Stimulated activated CD8-positive, alpha-beta memory T cell treated with anti-CD3 and anti-CD28 coated beads, Interleukin-15, amount 100 ng/mL, for 4 hours (primary cell): ENCODE data around the gene ACOXL.
"Not testable (repeated sequence)": the region's sequence is repeated elsewhere in the genome, so short reads cannot be mapped to it uniquely, and the experiment has no call there.

Source experiments
- DNase-seq, 2 donors: peaks; one replicate each; pipeline ENCODE4 v3.0.0-alpha.2; 2020; ENCODE audit warnings: low read depth in 2 of 2

The ACOXL gene

GRCh38 chr2:111041398-111042202 lies 309.2 kb downstream of the ACOXL start:
- no peak for DNase-seq

- DNase-seq = no peak
Observed at GRCh38 chr2:111042261-111042660, 309.9 kb downstream of the ACOXL start.

GRCh38 chr2:111042772-111043771 lies 310.7 kb downstream of the ACOXL start:
- no peak for DNase-seq

- DNase-seq = no peak
Observed at GRCh38 chr2:111044066-111044465, 311.7 kb downstream of the ACOXL start.

GRCh38 chr2:111045236-111045635 lies 312.9 kb downstream of the ACOXL start:
- not testable (repeated sequence) for DNase-seq

GRCh38 chr2:111045771-111046444 lies 313.5 kb downstream of the ACOXL start:
- DNase-seq = no peak

GRCh38 chr2:111046670-111047069 lies 314.3 kb downstream of the ACOXL start:
- DNase-seq = no peak

GRCh38 chr2:111048856-111049768 lies 316.7 kb downstream of the ACOXL start:
- no peak for DNase-seq

- DNase-seq = no peak
Observed at GRCh38 chr2:111049792-111050640, 317.6 kb downstream of the ACOXL start.

- no peak for DNase-seq
Observed at GRCh38 chr2:111050701-111051376, 318.5 kb downstream of the ACOXL start.

- no peak for DNase-seq
Observed at GRCh38 chr2:111052621-111053020, 320.2 kb downstream of the ACOXL start.

GRCh38 chr2:111053266-111053665 lies 320.9 kb downstream of the ACOXL start:
- DNase-seq = no peak

GRCh38 chr2:111053825-111054515 lies 321.6 kb downstream of the ACOXL start:
- DNase-seq = no peak

GRCh38 chr2:111054791-111055691 lies 322.7 kb downstream of the ACOXL start:
- DNase-seq = no peak

- DNase-seq = no peak
Observed at GRCh38 chr2:111055735-111056134, 323.4 kb downstream of the ACOXL start.

- no peak for DNase-seq
Observed at GRCh38 chr2:111057045-111057444, 324.7 kb downstream of the ACOXL start.

- no peak for DNase-seq
Observed at GRCh38 chr2:111057721-111058120, 325.3 kb downstream of the ACOXL start.

GRCh38 chr2:111058264-111058663 lies 325.9 kb downstream of the ACOXL start:
- DNase-seq = no peak
